Activated T-cell treated with anti-CD3 and anti-CD28 coated beads, Interleukin-2, amount 50 U/mL, for 24 hours (primary cell): ENCODE results near the gene CLIC4.
"Not testable (repeated sequence)": the region's sequence is repeated elsewhere in the genome, so short reads cannot be mapped to it uniquely, and the experiment has no call there.

Experiments used
- DNase-seq: peaks from one replicate; pipeline ENCODE4 v3.0.0-alpha.2; 2020
- H3K27ac Mint-ChIP-seq: 2 replicates; pipeline ENCODE4 v1.8.0; 2020; ENCODE audit warnings: mild to moderate bottlenecking, mixed read lengths
- H3K27me3 Mint-ChIP-seq: 2 replicates; pipeline ENCODE4 v1.8.0; 2020; ENCODE audit warnings: mixed read lengths
- H3K36me3 Mint-ChIP-seq: 2 replicates; pipeline ENCODE4 v1.8.0; 2020; ENCODE audit warnings: low read depth, mixed read lengths
- H3K4me1 Mint-ChIP-seq: 2 replicates; pipeline ENCODE4 v1.8.0; 2020; ENCODE audit warnings: low read depth, mixed read lengths
- H3K4me3 Mint-ChIP-seq: 2 replicates; pipeline ENCODE4 v1.8.0; 2020; ENCODE audit warnings: mild to moderate bottlenecking, moderate library complexity, mixed read lengths
- H3K9me3 Mint-ChIP-seq: 2 replicates; pipeline ENCODE4 v1.8.0; 2020; ENCODE audit warnings: mixed read lengths

CLIC4 gene

DNA sequence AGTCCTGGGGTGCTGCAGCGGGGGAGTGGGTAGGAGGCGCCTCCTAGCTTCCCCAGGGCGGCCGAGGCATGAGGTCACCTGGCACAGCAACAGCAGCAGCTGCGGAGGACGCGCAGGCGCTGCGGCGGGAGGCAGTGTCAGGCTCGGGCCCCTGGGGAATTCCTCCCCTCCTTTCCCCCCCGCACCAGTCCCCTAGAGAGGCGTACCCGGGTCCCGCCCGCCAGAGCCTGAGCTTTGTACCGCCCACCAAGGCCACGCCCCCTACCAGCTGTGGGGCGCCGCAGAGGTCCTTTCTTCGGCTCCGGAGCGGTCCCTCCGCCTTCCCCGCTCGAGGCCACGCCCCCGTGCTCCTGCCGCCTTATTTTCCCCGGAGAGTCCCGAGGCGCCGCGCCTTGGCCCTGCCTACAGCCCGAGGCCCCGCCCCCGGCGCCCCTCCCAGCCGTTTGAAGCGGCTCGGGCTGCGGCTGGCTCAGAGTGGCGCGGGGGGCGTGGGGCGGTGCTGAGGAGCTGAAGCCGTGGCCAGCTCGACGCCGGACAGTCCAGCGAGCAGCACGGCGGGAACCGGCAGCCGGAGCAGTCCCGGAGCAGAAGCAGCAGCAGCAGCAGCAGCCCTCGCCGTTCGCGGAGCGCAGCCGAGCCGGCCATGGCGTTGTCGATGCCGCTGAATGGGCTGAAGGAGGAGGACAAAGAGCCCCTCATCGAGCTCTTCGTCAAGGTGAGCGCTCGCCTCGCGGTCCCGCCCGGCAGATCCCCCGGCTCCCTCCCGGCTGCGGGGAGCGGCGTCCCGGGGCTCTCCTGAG, at the start of gene CLIC4:
TSS of gene CLIC4 (plus strand) at position 537 of the 800 bp plus-strand sequence. CDS start at position 644, 107 bp downstream.
- Mint-ChIP-seq H3K27me3 (peaks cover 11% of the 10 kb centered on the region), H3K27ac (peak within 1 kb of the TSS; percentile 84), H3K4me3 (peak within 1 kb of the TSS; percentile 85), H3K36me3 (peaks cover 3% of the 10 kb centered on the region), H3K9me3 (no peaks in the 10 kb centered on the region), H3K4me1 (peaks cover 49% of the 10 kb centered on the region)
- DNase-seq = peak; percentile 100

DNA sequence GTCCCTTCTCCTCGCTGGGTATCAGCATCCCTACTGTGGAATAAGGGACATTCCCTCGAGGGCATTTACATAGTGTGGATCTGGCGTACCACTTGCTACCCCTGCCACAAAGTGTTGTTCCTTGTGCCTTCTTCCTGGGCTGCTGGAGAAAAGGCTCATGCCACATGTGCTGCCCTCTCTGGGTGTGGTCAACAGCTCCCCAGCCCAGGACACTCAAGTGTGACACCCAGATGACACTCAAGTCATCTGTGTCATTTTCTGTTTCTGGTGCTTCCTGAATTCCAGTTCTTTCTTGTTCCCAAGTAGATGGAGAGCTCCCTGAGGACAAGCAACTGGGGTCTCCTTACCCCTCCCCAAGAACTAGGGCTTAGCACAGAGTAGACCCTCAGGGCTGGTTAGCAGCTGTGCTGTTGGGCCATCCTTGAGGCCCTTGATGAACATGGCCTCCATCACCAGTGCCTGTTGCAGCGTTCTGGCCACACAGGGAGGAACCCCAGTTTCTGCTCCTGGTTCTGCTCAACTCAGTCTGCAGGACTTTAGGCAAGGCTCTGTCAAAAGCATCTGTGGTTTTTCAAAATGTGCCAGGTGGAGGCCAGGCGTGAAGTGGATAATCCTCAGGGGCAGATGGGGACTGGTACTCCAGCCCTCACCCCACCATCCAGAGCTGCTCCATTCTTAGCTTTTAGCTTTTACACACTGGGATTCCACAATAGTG, 49.0 kb upstream of the CLIC4 start:
- H3K4me1 Mint-ChIP-seq = peaks cover 4% of the 10 kb centered on the region
- no peak for DNase-seq
- H3K27ac Mint-ChIP-seq = no peak overlapping the region
- H3K4me3 Mint-ChIP-seq = no peak overlapping the region
- H3K36me3 Mint-ChIP-seq = no peaks in the 10 kb centered on the region
- H3K9me3 Mint-ChIP-seq = no peaks in the 10 kb centered on the region
- peaks cover 4% of the 10 kb centered on the region for H3K27me3 Mint-ChIP-seq

DNA sequence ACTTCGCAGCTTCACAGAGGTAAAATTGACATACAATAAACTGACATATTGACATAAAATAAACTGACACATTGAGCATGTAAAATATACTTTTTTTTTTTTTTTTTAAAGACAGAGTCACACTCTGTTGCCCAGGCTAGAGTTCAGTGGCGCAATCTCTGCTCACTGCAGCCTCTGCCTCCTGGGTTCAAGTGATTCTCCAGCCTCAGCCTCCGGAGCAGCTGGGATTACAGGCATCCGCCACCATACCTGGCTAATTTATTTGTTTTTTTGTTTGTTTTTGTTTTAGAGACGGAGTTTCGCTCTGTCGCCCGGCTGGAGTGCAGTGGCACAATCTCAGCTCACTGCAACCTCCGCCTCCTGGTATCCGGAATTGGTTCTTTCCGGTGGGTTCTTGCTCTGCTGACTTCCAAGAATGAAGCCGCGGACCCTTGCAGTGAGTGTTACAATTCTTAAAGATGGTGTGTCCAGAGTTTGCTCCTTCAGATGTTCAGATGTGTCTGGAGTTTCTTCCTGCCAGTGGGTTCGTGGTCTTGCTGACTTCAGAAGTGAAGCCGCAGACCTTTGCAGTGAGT, 48.4 kb upstream of the CLIC4 start:
- no peak overlapping the region for H3K27ac Mint-ChIP-seq
- no peaks in the 10 kb centered on the region for H3K9me3 Mint-ChIP-seq
- no peak for DNase-seq
- H3K36me3 Mint-ChIP-seq = no peaks in the 10 kb centered on the region
- no peak overlapping the region for H3K4me3 Mint-ChIP-seq
- H3K4me1 Mint-ChIP-seq = peaks cover 4% of the 10 kb centered on the region
- H3K27me3 Mint-ChIP-seq = peaks cover 4% of the 10 kb centered on the region

DNA sequence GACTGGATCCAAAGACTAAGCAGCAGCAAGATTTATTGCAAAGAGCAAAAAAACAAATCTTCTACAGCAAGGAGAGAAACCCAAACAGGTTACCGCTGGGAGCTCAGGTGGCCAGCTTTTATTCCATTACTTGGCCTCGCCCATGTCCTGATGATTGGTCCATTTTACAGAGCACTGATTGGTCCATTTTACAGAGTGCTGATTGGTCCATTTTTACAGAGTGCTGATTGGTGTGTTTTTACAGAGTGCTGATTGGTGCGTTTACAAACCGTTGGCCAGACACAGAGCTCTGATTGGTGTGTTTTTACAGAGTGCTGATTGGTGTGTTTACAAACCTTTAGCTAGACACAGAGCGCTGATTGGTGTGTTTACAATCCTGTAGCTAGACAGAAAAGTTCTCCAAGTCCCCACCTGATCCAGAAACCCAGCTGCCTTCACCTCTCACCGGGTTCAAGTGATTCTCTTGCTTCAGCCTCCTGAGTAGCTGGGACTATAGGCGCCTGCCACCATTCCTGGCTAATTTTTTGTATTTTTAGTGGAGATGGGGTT, 47.7 kb upstream of the CLIC4 start:
- H3K4me3 Mint-ChIP-seq = not testable (repeated sequence)

DNA sequence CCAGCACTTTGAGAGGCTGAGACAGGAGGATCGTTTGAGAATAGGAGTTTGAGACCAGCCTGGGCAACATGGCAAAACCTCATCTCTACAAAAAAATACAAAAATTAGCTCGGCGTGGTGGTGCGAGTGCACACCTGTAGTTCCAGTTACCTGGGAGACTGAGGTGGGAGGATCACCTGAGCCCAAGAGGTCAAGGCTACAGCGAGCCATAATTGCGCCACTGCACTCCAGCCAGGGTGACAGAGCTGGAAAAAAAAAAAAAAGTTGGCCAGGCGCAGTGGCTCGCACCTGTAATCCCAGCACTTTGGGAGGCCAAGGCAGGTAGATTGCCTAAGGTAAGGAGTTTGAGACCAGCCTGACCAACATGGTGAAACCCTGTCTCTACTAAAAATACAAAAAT, 46.9 kb upstream of the CLIC4 start:
- H3K4me1 Mint-ChIP-seq, DNase-seq, H3K9me3 Mint-ChIP-seq, H3K36me3 Mint-ChIP-seq, H3K4me3 Mint-ChIP-seq, H3K27me3 Mint-ChIP-seq, H3K27ac Mint-ChIP-seq: not testable (repeated sequence)

More for the DNA sequence above, 47.7 kb upstream of the CLIC4 start:
- H3K27ac Mint-ChIP-seq, H3K4me1 Mint-ChIP-seq, H3K9me3 Mint-ChIP-seq, H3K27me3 Mint-ChIP-seq, H3K36me3 Mint-ChIP-seq, DNase-seq: not testable (repeated sequence)

DNA sequence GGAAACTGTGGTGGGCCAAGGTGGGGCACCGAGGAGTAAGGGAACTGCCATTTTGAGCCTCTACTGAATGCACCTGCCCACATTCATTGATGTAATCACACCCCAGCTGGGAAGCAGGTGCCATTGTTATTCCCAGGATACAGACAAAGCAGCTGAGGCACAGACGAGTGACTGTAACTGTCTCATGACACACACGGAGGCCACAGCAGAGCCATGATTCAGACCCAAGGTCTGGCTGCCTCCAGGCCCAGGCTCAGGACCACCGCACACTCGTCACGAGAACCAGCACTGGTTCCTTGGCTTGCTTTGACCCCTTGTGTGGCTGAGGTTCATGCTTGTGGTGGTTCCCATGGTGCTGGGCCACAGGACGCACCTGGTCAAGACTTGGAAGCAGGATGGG, 45.6 kb upstream of the CLIC4 start:
- H3K36me3 Mint-ChIP-seq = no peaks in the 10 kb centered on the region
- H3K9me3 Mint-ChIP-seq = no peaks in the 10 kb centered on the region
- H3K4me1 Mint-ChIP-seq = peaks cover 1% of the 10 kb centered on the region
- DNase-seq = no peak
- no peak overlapping the region for H3K27ac Mint-ChIP-seq
- H3K4me3 Mint-ChIP-seq = no peak overlapping the region
- H3K27me3 Mint-ChIP-seq = peaks cover 4% of the 10 kb centered on the region

DNA sequence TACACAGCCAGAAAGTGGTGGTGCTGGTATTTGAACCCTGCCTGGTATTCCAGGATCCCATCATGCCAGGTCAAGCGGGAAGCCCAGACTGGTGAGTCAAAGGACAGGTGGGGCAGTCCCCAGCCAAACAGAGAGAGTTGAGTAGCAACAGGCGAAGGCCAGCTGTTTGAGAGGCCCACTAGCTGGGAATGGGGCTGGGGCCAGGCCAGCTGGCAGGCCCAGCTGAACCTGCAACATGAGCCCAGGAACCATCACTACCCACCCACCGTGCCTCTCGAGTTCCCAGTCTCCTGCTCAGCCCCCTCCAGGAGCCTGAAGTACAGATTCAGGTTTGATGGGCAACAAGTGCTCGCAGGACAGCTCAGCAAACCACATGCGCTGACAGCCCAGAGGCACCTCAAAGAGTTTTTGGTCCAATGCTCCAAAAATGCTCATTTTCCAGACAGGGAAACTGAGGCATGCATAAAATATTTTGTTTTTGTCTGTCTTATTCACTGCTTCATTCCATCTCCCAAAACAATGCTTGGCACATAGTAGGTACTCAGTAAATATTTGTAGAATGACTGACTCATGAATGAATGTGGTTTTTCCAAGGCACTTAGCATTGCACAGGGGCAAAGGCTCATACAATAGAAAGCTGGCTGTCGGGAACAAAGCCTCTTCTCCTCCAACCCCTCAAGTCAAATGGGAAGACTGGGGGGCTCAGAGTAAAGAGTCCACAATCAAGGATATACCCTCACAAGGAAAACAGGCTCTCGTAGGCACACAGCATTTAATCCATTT, 42.5 kb upstream of the CLIC4 start:
- H3K27ac Mint-ChIP-seq = no peak overlapping the region
- H3K9me3 Mint-ChIP-seq = no peaks in the 10 kb centered on the region
- H3K27me3 Mint-ChIP-seq = peaks cover 4% of the 10 kb centered on the region
- no peak overlapping the region for H3K4me3 Mint-ChIP-seq
- no peak for DNase-seq
- H3K36me3 Mint-ChIP-seq = no peaks in the 10 kb centered on the region
- peaks cover 6% of the 10 kb centered on the region for H3K4me1 Mint-ChIP-seq

DNA sequence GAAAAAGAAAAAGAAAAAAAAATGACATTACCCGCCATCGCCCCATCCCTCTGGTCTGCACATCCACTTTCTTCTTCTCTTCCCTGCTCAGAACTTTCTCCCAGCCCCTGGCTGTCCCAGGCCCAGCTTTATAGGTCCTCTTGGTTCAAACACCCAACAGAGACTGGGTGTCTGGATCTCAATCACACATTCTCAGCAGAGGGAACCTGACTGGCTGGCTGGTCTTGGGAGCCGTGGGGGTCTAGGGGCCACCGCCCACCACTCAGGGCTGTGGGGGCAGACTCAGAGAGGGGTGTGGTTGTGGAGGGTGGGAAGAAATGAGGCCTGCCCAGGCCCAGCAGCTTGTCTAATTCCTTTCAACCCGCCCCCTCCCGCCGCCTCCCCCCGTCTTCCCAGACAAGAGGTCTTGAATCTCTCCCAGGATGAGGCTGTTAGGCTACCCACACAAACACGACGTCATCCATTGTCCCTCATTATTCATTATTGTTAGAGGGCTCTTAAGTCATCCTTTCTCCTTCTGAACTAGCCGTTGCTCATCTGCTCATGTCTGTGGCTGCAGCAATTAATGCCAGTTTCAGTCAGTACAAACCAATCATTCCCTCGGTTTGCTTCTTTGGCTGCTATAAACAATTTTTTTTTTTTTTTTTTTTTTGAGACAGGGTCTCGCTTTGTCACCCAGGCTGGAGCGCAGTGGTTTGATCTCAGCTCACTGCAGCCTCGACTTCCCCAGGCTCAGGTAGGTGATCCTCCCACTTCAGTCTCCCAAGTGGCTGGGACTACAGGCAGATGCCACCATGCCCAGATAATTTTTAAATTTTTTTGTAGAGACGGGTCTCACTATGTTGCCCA, 40.6 kb upstream of the CLIC4 start:
- no peak for DNase-seq
- Mint-ChIP-seq H3K36me3 (no peaks in the 10 kb centered on the region), H3K27me3 (peaks cover 2% of the 10 kb centered on the region), H3K9me3 (no peaks in the 10 kb centered on the region), H3K4me1 (peaks cover 10% of the 10 kb centered on the region), H3K27ac (no peak overlapping the region), H3K4me3 (no peak overlapping the region)

DNA sequence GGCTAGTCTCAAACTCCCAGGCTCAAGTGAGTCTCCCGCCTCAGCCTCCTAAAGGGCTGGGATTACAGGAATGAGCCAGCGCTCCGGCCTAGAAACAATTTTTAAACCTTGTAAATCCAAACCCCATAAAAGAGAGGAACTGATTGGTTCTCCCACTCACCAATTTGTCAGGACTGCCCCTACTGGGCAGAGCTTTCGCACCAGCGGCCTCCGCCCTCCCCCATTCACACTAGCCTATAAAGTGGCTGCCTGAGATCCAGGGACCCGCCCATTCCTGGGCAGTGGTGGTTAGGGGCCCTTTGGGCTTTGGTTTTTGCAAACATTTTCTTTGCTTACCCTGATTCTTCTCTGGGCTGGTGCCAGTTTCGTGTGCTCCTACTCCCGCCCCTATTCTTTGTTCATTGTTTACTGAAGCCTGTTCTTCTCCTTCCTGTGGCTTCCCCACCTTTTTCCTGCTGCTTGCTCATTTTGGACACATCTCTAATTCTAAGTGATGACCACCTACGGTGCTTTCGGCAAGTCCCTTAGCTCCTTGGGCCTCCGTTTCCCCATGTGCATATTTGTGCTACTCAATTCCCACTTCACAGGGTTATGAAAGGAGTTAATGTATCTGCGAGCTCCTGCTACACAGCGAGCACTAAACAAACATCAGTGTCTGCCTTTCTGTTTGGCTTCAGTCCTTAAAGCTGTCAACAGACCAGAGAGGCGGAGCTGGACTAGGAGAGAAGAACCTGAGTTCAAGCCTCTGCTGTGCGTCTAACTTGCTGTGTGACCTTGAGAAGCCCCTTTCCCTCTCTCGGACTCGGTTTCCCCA, 39.8 kb upstream of the CLIC4 start:
- no peak for DNase-seq
- peaks cover 16% of the 10 kb centered on the region for H3K4me1 Mint-ChIP-seq
- no peaks in the 10 kb centered on the region for H3K9me3 Mint-ChIP-seq
- H3K27me3 Mint-ChIP-seq = no peaks in the 10 kb centered on the region
- H3K4me3 Mint-ChIP-seq = no peak overlapping the region
- no peaks in the 10 kb centered on the region for H3K36me3 Mint-ChIP-seq
- H3K27ac Mint-ChIP-seq = no peak overlapping the region

DNA sequence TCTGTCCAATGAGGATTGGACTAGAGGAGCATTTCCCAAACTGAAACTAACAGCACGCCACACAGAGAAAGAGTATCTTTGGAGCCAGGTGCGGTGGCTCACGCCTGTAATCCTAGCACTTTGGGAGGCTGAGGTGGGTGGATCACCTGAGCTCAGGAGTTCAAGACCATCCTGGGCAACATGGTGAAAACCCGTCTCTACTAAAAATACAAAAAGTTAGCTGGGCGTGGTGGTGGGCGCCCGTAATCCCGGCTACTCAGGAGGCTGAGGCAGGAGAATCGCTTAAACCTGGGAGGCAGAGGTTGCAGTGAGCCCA, 39.2 kb upstream of the CLIC4 start:
- not testable (repeated sequence) for H3K27ac Mint-ChIP-seq, H3K4me3 Mint-ChIP-seq, H3K36me3 Mint-ChIP-seq, H3K9me3 Mint-ChIP-seq, DNase-seq, H3K27me3 Mint-ChIP-seq
- H3K4me1 Mint-ChIP-seq = peaks cover 16% of the 10 kb centered on the region

DNA sequence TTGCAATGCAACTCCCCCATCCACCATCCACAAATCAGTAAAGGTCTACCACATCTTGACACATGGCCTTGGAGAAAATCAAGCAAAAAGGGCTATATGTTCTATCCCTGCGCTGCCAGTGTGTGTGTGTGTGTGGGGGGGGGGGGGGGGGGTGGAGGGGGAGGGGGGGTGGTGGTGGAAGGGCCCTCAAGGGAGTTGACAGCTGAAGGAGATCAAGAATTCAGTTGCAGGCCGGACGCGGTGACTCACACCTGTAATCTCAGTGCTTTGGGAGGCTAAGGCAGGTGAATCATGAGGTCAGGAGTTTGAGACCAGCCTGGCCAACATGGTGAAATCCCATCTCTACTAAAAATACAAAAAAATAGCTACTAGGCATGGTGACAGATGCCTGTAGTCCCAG, 37.6 kb upstream of the CLIC4 start:
- no peak for DNase-seq
- Mint-ChIP-seq H3K36me3 (no peaks in the 10 kb centered on the region), H3K4me3 (no peak overlapping the region), H3K27ac (no peak overlapping the region), H3K27me3 (no peaks in the 10 kb centered on the region), H3K9me3 (no peaks in the 10 kb centered on the region), H3K4me1 (peaks cover 16% of the 10 kb centered on the region)

DNA sequence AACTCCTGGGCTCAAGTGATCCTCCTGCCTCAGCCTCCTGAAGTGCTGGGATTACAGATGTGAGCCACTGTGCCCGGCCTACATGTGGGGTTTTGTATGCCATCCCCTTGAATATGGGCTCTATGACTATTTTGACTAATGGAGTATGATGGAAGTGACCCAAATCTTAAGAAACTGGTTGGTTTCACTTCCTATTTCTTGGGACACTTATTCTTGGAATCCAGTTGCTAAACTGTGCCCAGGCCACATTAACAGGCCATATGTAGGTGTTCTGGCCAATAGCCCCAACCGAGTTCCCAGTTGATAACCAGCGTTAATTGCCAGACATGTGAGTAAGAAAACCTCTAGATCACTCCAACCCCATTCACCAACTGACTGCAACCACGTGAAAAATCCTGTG, 36.3 kb upstream of the CLIC4 start:
- Mint-ChIP-seq H3K27me3 (no peaks in the 10 kb centered on the region), H3K4me1 (peaks cover 16% of the 10 kb centered on the region)

DNA sequence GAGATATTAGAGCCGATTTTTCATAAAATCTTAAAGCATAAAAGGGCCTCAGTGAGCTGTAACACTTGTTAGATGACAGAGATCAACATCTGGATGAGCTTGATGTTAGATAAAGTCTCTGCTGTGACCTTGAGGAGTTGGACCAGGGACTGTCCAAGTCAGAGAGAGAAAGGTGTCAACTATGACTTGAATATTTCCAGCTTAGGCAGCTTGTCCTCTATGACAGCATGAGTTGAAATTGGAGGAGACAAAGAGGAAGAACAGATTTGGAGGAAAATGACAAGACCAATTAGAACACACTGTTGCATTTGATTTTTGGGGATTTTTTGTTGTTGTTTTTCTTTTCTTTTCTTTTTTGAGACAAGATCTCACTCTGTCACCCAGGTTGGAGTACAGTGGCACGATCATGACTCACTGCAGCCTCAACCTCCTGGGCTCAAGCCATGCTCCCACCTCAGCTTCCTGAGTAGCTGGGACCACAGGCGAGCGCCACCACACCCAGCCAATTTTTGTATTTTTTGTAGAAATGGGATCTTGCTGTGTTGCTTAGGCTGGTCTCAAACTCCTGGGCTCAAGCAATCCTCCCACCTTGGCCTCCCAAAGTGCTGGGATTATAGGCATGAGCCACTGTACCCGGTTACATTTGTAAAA, 35.3 kb upstream of the CLIC4 start:
- no peak for DNase-seq
- Mint-ChIP-seq H3K27ac (peak overlapping the region; percentile 34), H3K4me1 (peaks cover 18% of the 10 kb centered on the region), H3K9me3 (no peaks in the 10 kb centered on the region), H3K36me3 (no peaks in the 10 kb centered on the region), H3K27me3 (no peaks in the 10 kb centered on the region), H3K4me3 (no peak overlapping the region)

More for the DNA sequence above, 36.3 kb upstream of the CLIC4 start:
- DNase-seq = no peak
- Mint-ChIP-seq H3K4me3 (no peak overlapping the region), H3K27ac (no peak overlapping the region), H3K9me3 (no peaks in the 10 kb centered on the region), H3K36me3 (no peaks in the 10 kb centered on the region)
